Esophagus squamous epithelium (tissue), 4 donors: ENCODE data around the gene MED13L.

Experiments
- CTCF ChIP-seq, 6 experiments: fragments of 450-650 bp in 4 of 6; fragments of 200-600 bp in 2 of 6; sonication (generic) in 2 of 6; IDR thresholded peaks; one replicate each; pipeline ENCODE4 v1.5.1; 2016 to 2019; ENCODE audit warnings: antibody characterized with exemption in 6 of 6, mild to moderate bottlenecking in 4 of 6, moderate library complexity in 4 of 6
- POLR2A ChIP-seq, 4 donors: fragments of 450-650 bp; IDR thresholded peaks; one replicate each; pipeline ENCODE4 v1.6.1; 2017; ENCODE audit warnings: antibody characterized with exemption in 4 of 4, mild to moderate bottlenecking in 4 of 4, moderate library complexity in 3 of 4

DNA sequence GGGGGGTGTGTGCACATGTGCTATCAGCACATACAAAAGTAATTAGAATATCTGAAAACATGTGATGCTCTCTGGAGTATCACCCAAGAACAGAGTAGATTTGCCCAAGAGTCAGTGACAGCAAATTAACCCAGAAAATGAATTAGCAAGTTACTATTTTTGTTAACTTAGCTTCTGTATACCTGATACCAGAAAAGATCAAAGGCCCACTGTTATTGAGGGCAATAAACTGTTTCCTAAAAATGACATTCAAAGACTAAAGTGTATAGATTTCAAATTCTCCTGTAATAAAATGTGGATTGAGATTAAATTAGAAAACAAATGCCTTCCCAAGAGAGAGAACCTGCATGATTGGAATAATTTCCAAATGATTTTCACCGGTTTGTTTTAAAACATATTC, 184.7 kb downstream of the MED13L start:
- TF ChIP-seq CTCF (IDR thresholded peaks at IDR 0.05) (no peak), POLR2A (IDR thresholded peaks at IDR 0.05) (no peak)
